Measurements from ENCODE around the gene PON3. TPM values are rescaled to one million over a fixed set of nuclear protein-coding genes. Genes with fewer than 3 reads are reported as not detected.
"Not testable (repeated sequence)": the region's sequence is repeated elsewhere in the genome, so short reads cannot be mapped to it uniquely, and the experiment has no call there.

Gene PON3
- total RNA-seq, 2 donors from 2014 or later: 0.99 to 1.6 TPM

GRCh38 chr7:95421000-95421846, 25.0 kb upstream of the PON3 start:
- intact Hi-C loops (cut with DNase I): no loop called here
- DNase-seq (no peak), ATAC-seq (peak; percentile 31 to 41)

GRCh38 chr7:95412075-95412474, 15.9 kb upstream of the PON3 start:
- no peak for DNase-seq
- intact Hi-C loops (cut with DNase I): no loop called here
- ATAC-seq: no peak

GRCh38 chr7:95411666-95412065, 15.5 kb upstream of the PON3 start:
- no peak for ATAC-seq
- no peak for DNase-seq
- intact Hi-C loops (cut with DNase I): no loop called here

GRCh38 chr7:95411036-95411435, 14.9 kb upstream of the PON3 start:
- intact Hi-C loops (cut with DNase I): no loop called here
- no peak for ATAC-seq
- DNase-seq: no peak

GRCh38 chr7:95407751-95408150, 11.6 kb upstream of the PON3 start:
- DNase-seq (no peak), ATAC-seq (no peak)
- intact Hi-C loops (cut with DNase I): no loop called here

GRCh38 chr7:95405800-95406199, 9.6 kb upstream of the PON3 start:
- intact Hi-C loops (cut with DNase I): no loop called here
- ATAC-seq (no peak), DNase-seq (no peak)

- DNase-seq: no peak
- no peak for ATAC-seq
- intact Hi-C loops (cut with DNase I): no loop called here
Observed at GRCh38 chr7:95405208-95405607, 9.0 kb upstream of the PON3 start.

GRCh38 chr7:95404316-95404865, 8.2 kb upstream of the PON3 start:
- ATAC-seq: peak; percentile 30 to 78
- intact Hi-C loops (cut with DNase I): no loop called here
- peak; percentile 43 for DNase-seq

- DNase-seq (no peak), ATAC-seq (no peak)
- intact Hi-C loops (cut with DNase I): no loop called here
Observed at GRCh38 chr7:95398155-95398940, 2.2 kb upstream of the PON3 start.

- intact Hi-C loops (cut with DNase I): no loop called here
- ATAC-seq (no peak), DNase-seq (no peak)
Observed at GRCh38 chr7:95397381-95397780, 1.2 kb upstream of the PON3 start.

GRCh38 chr7:95395755-95396135, 430 bp downstream of the PON3 start:
- ATAC-seq (no peak), DNase-seq (no peak)
- intact Hi-C loops (cut with DNase I): no loop called here

- ATAC-seq: no peak
- no peak for DNase-seq
- intact Hi-C loops (cut with DNase I): no loop called here
Observed at GRCh38 chr7:95394370-95394769, 1.8 kb downstream of the PON3 start.

GRCh38 chr7:95391761-95392160, 4.4 kb downstream of the PON3 start:
- intact Hi-C loops (cut with DNase I): no loop called here
- DNase-seq (no peak), ATAC-seq (no peak)

GRCh38 chr7:95389516-95389915, 6.7 kb downstream of the PON3 start:
- DNase-seq (no peak), ATAC-seq (no peak)
- intact Hi-C loops (cut with DNase I): no loop called here

GRCh38 chr7:95379457-95379856, 16.7 kb downstream of the PON3 start:
- ATAC-seq; intact Hi-C loops (cut with DNase I); DNase-seq: not testable (repeated sequence)

GRCh38 chr7:95376632-95377400, 19.4 kb downstream of the PON3 start:
- ATAC-seq (no peak), DNase-seq (no peak)
- intact Hi-C loops (cut with DNase I): no loop called here

- no peak for DNase-seq
- intact Hi-C loops (cut with DNase I): no loop called here
- ATAC-seq: no peak
Observed at GRCh38 chr7:95375591-95376257, 20.5 kb downstream of the PON3 start.

GRCh38 chr7:95373323-95373722, 22.9 kb downstream of the PON3 start:
- intact Hi-C loops (cut with DNase I): no loop called here
- DNase-seq: no peak
- ATAC-seq: no peak

GRCh38 chr7:95368235-95368634, 27.9 kb downstream of the PON3 start:
- intact Hi-C loops (cut with DNase I): no loop called here
- no peak for ATAC-seq

More at GRCh38 chr7:95368235-95368634, 27.9 kb downstream of the PON3 start:
- DNase-seq: no peak

Data from left cardiac atrium (tissue), 4 donors.